ENCODE results near the gene CCNY. TPM values are rescaled to one million over a fixed set of nuclear protein-coding genes. Genes with fewer than 3 reads are reported as not detected.

CCNY gene
- total and polyA plus RNA-seq, 2 of the 13 experiments (the other 11 are each of a cell fraction or from before 2014, with no cell fraction given), result 48.2 to 54.7 TPM

- in situ Hi-C loops (cut with HindIII; ENCODE audit: extremely low pct_ligation_motif_present, low pct_unique_long_range_greater_than_20kb) (no loop called here), intact Hi-C loops (cut with micrococcal nuclease; ENCODE audit: unreplicated experiment) (no loop called here)
- POLR2A ChIA-PET, result no interaction called here
- BruUV-seq (replicated peaks), result no TSS peak
- Histone ChIP-seq H3K79me2 (ENCODE audit: insufficient read depth, low read length) (no peaks in the 10 kb centered on the region), H3K9me3 (ENCODE audit: low read length) (no peaks in the 10 kb centered on the region), H4K20me1 (ENCODE audit: insufficient read depth, low read length) (no peaks in the 10 kb centered on the region), H2AFZ (ENCODE audit: low read length) (no peak overlapping the region), H3K9ac (ENCODE audit: insufficient read depth, low read depth, low read length) (no peak overlapping the region), H3K27ac (ENCODE audit: extremely low read length, insufficient read depth, low read length) (no peak overlapping the region), H3K4me2 (ENCODE audit: low read depth, low read length) (no peak overlapping the region), H3K4me1 (ENCODE audit: insufficient read depth, low read length) (peaks cover 11% of the 10 kb centered on the region), H3K36me3 (replicated peaks in 1 of 2; ENCODE audit: control insufficient read depth in 1 of 2, insufficient read depth in 2 of 2, low read length in 2 of 2) (no peaks in the 10 kb centered on the region), H3K4me3 (replicated peaks in 1 of 3; ENCODE audit: insufficient read depth in 1 of 3, low read depth in 2 of 3, low read length in 3 of 3) (no peak overlapping the region), H3K27me3 (ENCODE audit: control insufficient read depth in 1 of 2, insufficient read depth in 2 of 2, low read length in 2 of 2) (peaks cover 0 to 16% of the 10 kb centered on the region in 2 experiments; a peak in 2 of 5 replicates)
- no peak for DNase-seq (ENCODE audit: low spot score)
- CTCF ChIA-PET (ENCODE audit: low intra/inter-chr PET ratio, low total read pairs), result no interaction called here
- no peak for TF ChIP-seq HNRNPH1 (optimal IDR thresholded peaks at IDR 0.05; ENCODE audit: low read depth, low read length)
- no peak for FAIRE-seq
- no peak for ATAC-seq
These were observed 252.5 kb downstream of the CCNY start for GRCh38 chr10:35588836-35589235.

- Histone ChIP-seq H4K20me1 (ENCODE audit: insufficient read depth, low read length) (no peaks in the 10 kb centered on the region), H3K36me3 (replicated peaks in 1 of 2; ENCODE audit: control insufficient read depth in 1 of 2, insufficient read depth in 2 of 2, low read length in 2 of 2) (no peaks in the 10 kb centered on the region), H2AFZ (ENCODE audit: low read length) (no peak overlapping the region), H3K9me3 (ENCODE audit: low read length) (no peaks in the 10 kb centered on the region), H3K4me3 (replicated peaks in 1 of 3; ENCODE audit: insufficient read depth in 1 of 3, low read depth in 2 of 3, low read length in 3 of 3) (no peak overlapping the region), H3K9ac (ENCODE audit: insufficient read depth, low read depth, low read length) (no peak overlapping the region), H3K4me2 (ENCODE audit: low read depth, low read length) (no peak overlapping the region), H3K27me3 (ENCODE audit: control insufficient read depth in 1 of 2, insufficient read depth in 2 of 2, low read length in 2 of 2) (no peaks in the 10 kb centered on the region; a peak in 1 of 5 replicates), H3K79me2 (ENCODE audit: insufficient read depth, low read length) (no peaks in the 10 kb centered on the region), H3K4me1 (ENCODE audit: insufficient read depth, low read length) (peaks cover under 1% of the 10 kb centered on the region; the same call in 1 of the 2 replicates), H3K27ac (ENCODE audit: extremely low read length, insufficient read depth, low read length) (no peak overlapping the region)
- BruUV-seq (replicated peaks), result no TSS peak
- CTCF ChIA-PET (ENCODE audit: low intra/inter-chr PET ratio, low total read pairs), result no interaction called here
- ATAC-seq (no peak), DNase-seq (ENCODE audit: low spot score) (no peak), FAIRE-seq (no peak)
- intact Hi-C loops (cut with micrococcal nuclease; ENCODE audit: unreplicated experiment), result no loop called here
- in situ Hi-C loops (cut with HindIII; ENCODE audit: extremely low pct_ligation_motif_present, low pct_unique_long_range_greater_than_20kb), result no loop called here
- 36% methylated on average over 4 of the region's 4 CpGs for WGBS (ENCODE audit: low lambda C conversion rate)
- POLR2A ChIA-PET, result interaction anchor here (0.6 kb wide), 1 partner anchor 1323 kb away, joined by 3 read pairs; no protein-coding TSS in a partner anchor
- no peak for TF ChIP-seq HNF1B (CRISPR knock-in tag; IDR thresholded peaks at IDR 0.05)
- no peak for TF ChIP-seq ETS1 (CRISPR knock-in tag; IDR thresholded peaks at IDR 0.05)
- TF ChIP-seq ZNF317 (CRISPR knock-in tag; IDR thresholded peaks at IDR 0.05), result no peak
- TF ChIP-seq MZF1 (CRISPR knock-in tag; IDR thresholded peaks at IDR 0.05; ENCODE audit: borderline replicate concordance), result no peak
- no peak for TF ChIP-seq ZNF264 (CRISPR knock-in tag; IDR thresholded peaks at IDR 0.05)
- no peak for TF ChIP-seq ZNF263 (CRISPR knock-in tag; IDR thresholded peaks at IDR 0.05)
- TF ChIP-seq ZNF878 (CRISPR knock-in tag; IDR thresholded peaks at IDR 0.05), result no peak
- TF ChIP-seq ZNF138 (CRISPR knock-in tag; IDR thresholded peaks at IDR 0.05; ENCODE audit: low read depth), result no peak
- TF ChIP-seq ZFY (CRISPR knock-in tag; IDR thresholded peaks at IDR 0.05), result no peak
- no peak for TF ChIP-seq ZNF672 (CRISPR knock-in tag; IDR thresholded peaks at IDR 0.05)
- TF ChIP-seq ELF4 (CRISPR knock-in tag; IDR thresholded peaks at IDR 0.05; ENCODE audit: borderline replicate concordance), result no peak
- TF ChIP-seq ZNF501 (CRISPR knock-in tag; IDR thresholded peaks at IDR 0.05), result no peak
- no peak for TF ChIP-seq KLF6 (CRISPR knock-in tag; IDR thresholded peaks at IDR 0.05)
- TF ChIP-seq KDM2A (CRISPR knock-in tag; IDR thresholded peaks at IDR 0.05; ENCODE audit: borderline replicate concordance, low read depth), result no peak
- TF ChIP-seq IKZF5 (CRISPR knock-in tag; IDR thresholded peaks at IDR 0.05), result no peak
- TF ChIP-seq ZSCAN29 (CRISPR knock-in tag; conservative IDR thresholded peaks at IDR 0.05), result no peak
These were observed 256.1 kb downstream of the CCNY start for GRCh38 chr10:35592441-35592840.

All from HepG2 (cell line).